ENCODE results near the gene MAP3K9. TPM values are rescaled to one million over a fixed set of nuclear protein-coding genes. Genes with fewer than 3 reads are reported as not detected.

MAP3K9 gene
- total RNA-seq, 1 experiment from 2014 or later = 28.0 TPM

- CTCF ChIA-PET = interaction anchor here (1.2 to 1.3 kb wide), 2 partner anchors 9 to 67 kb away, joined by 3 read pairs; no protein-coding TSS in a partner anchor
- no peaks in the 10 kb centered on the region for H3K27me3 Mint-ChIP-seq (ENCODE audit: low read depth)
- TF ChIP-seq CTCF (IDR thresholded peaks at IDR 0.05) = no peak
- no peak for TF ChIP-seq ZNF138 (CRISPR knock-in tag; conservative IDR thresholded peaks at IDR 0.05)
- no peak for TF ChIP-seq SMAD4 (CRISPR knock-in tag; IDR thresholded peaks at IDR 0.05)
- no peak for TF ChIP-seq ERG (CRISPR knock-in tag; IDR thresholded peaks at IDR 0.05)
- no peak for TF ChIP-seq GTF2I (CRISPR knock-in tag; conservative IDR thresholded peaks at IDR 0.05)
- peaks cover 8% of the 10 kb centered on the region for H3K36me3 Mint-ChIP-seq
- ATAC-seq (no peak), DNase-seq (ENCODE audit: low spot score) (no peak)
- H3K27ac Mint-ChIP-seq = no peak overlapping the region
- H3K4me1 Mint-ChIP-seq = peaks cover 9% of the 10 kb centered on the region
- POLR2A ChIA-PET = no interaction called here
- H3K4me3 Mint-ChIP-seq = no peak overlapping the region
- no peaks in the 10 kb centered on the region for H3K9me3 Mint-ChIP-seq
Observed at GRCh38 chr14:70780396-70781075, 28.8 kb downstream of the MAP3K9 start.

- ATAC-seq (no peak), DNase-seq (ENCODE audit: low spot score) (no peak)
- Mint-ChIP-seq H3K4me3 (no peak overlapping the region), H3K36me3 (peaks cover 5% of the 10 kb centered on the region; the same call in 1 of the 2 replicates), H3K27ac (peak overlapping the region; percentile 25; the same call in 1 of the 2 replicates), H3K9me3 (no peaks in the 10 kb centered on the region), H3K4me1 (peaks cover 12% of the 10 kb centered on the region), H3K27me3 (ENCODE audit: low read depth) (no peaks in the 10 kb centered on the region)
- POLR2A ChIA-PET = no interaction called here
- CTCF ChIA-PET = interaction anchor here (1.3 kb wide), 1 partner anchor 66 kb away, joined by 3 read pairs; no protein-coding TSS in a partner anchor
- no peak for TF ChIP-seq ZSCAN18 (CRISPR knock-in tag; IDR thresholded peaks at IDR 0.05)
- TF ChIP-seq CDX4 (CRISPR knock-in tag; IDR thresholded peaks at IDR 0.05; ENCODE audit: borderline replicate concordance) = no peak
- TF ChIP-seq ZNF281 (CRISPR knock-in tag; IDR thresholded peaks at IDR 0.05) = no peak
- TF ChIP-seq ZMAT4 (CRISPR knock-in tag; IDR thresholded peaks at IDR 0.05) = no peak
- no peak for TF ChIP-seq GTF2I (CRISPR knock-in tag; conservative IDR thresholded peaks at IDR 0.05)
- TF ChIP-seq TEAD4 (CRISPR knock-in tag; IDR thresholded peaks at IDR 0.05) = no peak
- no peak for TF ChIP-seq FOXP4 (CRISPR knock-in tag; IDR thresholded peaks at IDR 0.05)
- TF ChIP-seq IRF1 (CRISPR knock-in tag; IDR thresholded peaks at IDR 0.05) = no peak
- no peak for TF ChIP-seq TCF7 (CRISPR knock-in tag; IDR thresholded peaks at IDR 0.05; ENCODE audit: low read depth)
- TF ChIP-seq ZNF219 (CRISPR knock-in tag; IDR thresholded peaks at IDR 0.05; ENCODE audit: borderline replicate concordance) = no peak
- TF ChIP-seq STAT6 (CRISPR knock-in tag; conservative IDR thresholded peaks at IDR 0.05; ENCODE audit: low read depth) = no peak
- no peak for TF ChIP-seq E2F5 (CRISPR knock-in tag; IDR thresholded peaks at IDR 0.05)
Observed at GRCh38 chr14:70779667-70780066, 29.6 kb downstream of the MAP3K9 start.

Data from WTC11 (cell line).